Neural cell (in vitro differentiated cells): ENCODE data around the gene HES3. TPM values are rescaled to one million over a fixed set of nuclear protein-coding genes. Genes with fewer than 3 reads are reported as not detected.

Source experiments
- H2AFZ ChIP-seq: fragments of 200-600, 300-800 bp; sonication (generic), shearing (Covaris generic); 2 replicates; pipeline ENCODE4 v1.6.0; 2014; ENCODE audit warnings: low read depth, mild to moderate bottlenecking, antibody characterized with exemption, low read length, moderate library complexity
- H3F3A ChIP-seq: fragments of 200-600 bp; shearing (Covaris generic); 2 replicates; pipeline ENCODE4 v1.6.1; 2016; ENCODE audit warnings: mild to moderate bottlenecking, moderate library complexity, mixed read lengths, antibody characterized with exemption, low read length; ENCODE audit not compliant: insufficient read depth, poor library complexity, severe bottlenecking
- H3K27ac ChIP-seq: fragments of 200-600, 300-800 bp; sonication (generic), shearing (Covaris generic); 2 replicates; pipeline ENCODE4 v1.5.1; 2014; ENCODE audit warnings: mild to moderate bottlenecking, low read length, moderate library complexity
- H3K27me3 ChIP-seq: fragments of 300-800, 200-600 bp; sonication (generic), shearing (Covaris generic); 2 replicates; pipeline ENCODE4 v1.6.0; 2014; ENCODE audit warnings: mild to moderate bottlenecking, low read depth, low read length, moderate library complexity; ENCODE audit not compliant: insufficient read depth
- H3K36me3 ChIP-seq: fragments of 300-800, 200-600 bp; sonication (generic), shearing (Covaris generic); 2 replicates; pipeline ENCODE4 v1.5.1; 2014; ENCODE audit warnings: mild to moderate bottlenecking, antibody characterized with exemption, low read length, moderate library complexity; ENCODE audit not compliant: insufficient read depth
- H3K4me2 ChIP-seq: fragments of 300-800, 200-600 bp; sonication (generic), shearing (Covaris generic); 2 replicates; pipeline ENCODE4 v1.6.0; 2014; ENCODE audit warnings: mild to moderate bottlenecking, low read length
- H3K4me3 ChIP-seq: fragments of 300-800, 200-600 bp; sonication (generic), shearing (Covaris generic); 2 replicates; pipeline ENCODE4 v1.5.1; 2014; ENCODE audit warnings: mild to moderate bottlenecking, low read length, moderate library complexity
- H3K79me2 ChIP-seq: fragments of 200-600 bp; shearing (Covaris generic); replicated peaks from 2 replicates; pipeline ENCODE4 v1.6.0; 2014; ENCODE audit warnings: mild to moderate bottlenecking, low read length, moderate library complexity; ENCODE audit not compliant: insufficient read depth
- H3K9ac ChIP-seq: fragments of 300-800, 200-600 bp; sonication (generic), shearing (Covaris generic); 2 replicates; pipeline ENCODE4 v1.6.1; 2016; ENCODE audit warnings: mild to moderate bottlenecking, low read length, mixed read lengths
- H3K9me2 ChIP-seq: fragments of 200-600 bp; shearing (Covaris generic); 2 replicates; pipeline ENCODE4 v1.6.1; 2016; ENCODE audit warnings: mild to moderate bottlenecking, low read length, mixed read lengths; ENCODE audit not compliant: insufficient read depth
- H3K9me3 ChIP-seq: fragments of 200-600, 300-800 bp; sonication (generic), shearing (Covaris generic); 2 replicates; pipeline ENCODE4 v1.6.1; 2016; ENCODE audit warnings: mild to moderate bottlenecking, mixed run types, low read length, moderate library complexity, mixed read lengths
- H4K20me1 ChIP-seq: fragments of 200-600 bp; shearing (Covaris generic); 2 replicates; pipeline ENCODE4 v1.6.1; 2016; ENCODE audit warnings: mild to moderate bottlenecking, mixed run types; ENCODE audit not compliant: insufficient read depth
- EP300 ChIP-seq: fragments of 450-650 bp; conservative IDR thresholded peaks from 2 replicates; pipeline ENCODE4 v1.6.1; 2014; ENCODE audit warnings: antibody characterized with exemption, mild to moderate bottlenecking, moderate library complexity; ENCODE audit not compliant: poor library complexity, severe bottlenecking
- EZH2 ChIP-seq: fragments of 200-600, 300-800 bp; shearing (Covaris generic), sonication (generic); IDR thresholded peaks from 2 replicates; pipeline ENCODE4 v1.6.1; 2014; ENCODE audit warnings: antibody characterized with exemption, low read length, borderline replicate concordance, mild to moderate bottlenecking; ENCODE audit not compliant: insufficient read depth, poor library complexity, severe bottlenecking
- MXI1 ChIP-seq: fragments of 450-650 bp; conservative IDR thresholded peaks from 2 replicates; pipeline ENCODE4 v1.6.1; 2014; ENCODE audit warnings: antibody characterized with exemption, mild to moderate bottlenecking; ENCODE audit not compliant: poor library complexity, severe bottlenecking
- POLR2AphosphoS5 ChIP-seq: IDR thresholded peaks from 2 replicates; pipeline ENCODE4 v1.6.1; 2012
- RAD21 ChIP-seq: fragments of 450-650 bp; conservative IDR thresholded peaks from 2 replicates; pipeline ENCODE4 v1.6.1; 2014; ENCODE audit warnings: antibody characterized with exemption, mild to moderate bottlenecking, moderate library complexity
- SMC3 ChIP-seq: fragments of 450-650 bp; conservative IDR thresholded peaks from 2 replicates; pipeline ENCODE4 v1.6.1; 2014; ENCODE audit warnings: antibody characterized with exemption, mild to moderate bottlenecking, moderate library complexity; ENCODE audit not compliant: poor library complexity
- TAF1 ChIP-seq: IDR thresholded peaks from 2 replicates; pipeline ENCODE4 v1.6.1; 2012; ENCODE audit warnings: low read depth
- polyA plus RNA-seq: library from polyadenylated mRNA; depleted of rRNA; stranded (reverse); fragments of >200 nt; gene quantifications from 2 replicates; pipeline ENCODE4 v1.2.3, GENCODE V29; 2014
- TF ChIP-seq, protein P1 (sequence below): fragments of 450-650 bp; IDR thresholded peaks from 2 replicates; pipeline ENCODE4 v1.5.1; 2014; ENCODE audit warnings: antibody characterized with exemption, mild to moderate bottlenecking, moderate library complexity; ENCODE audit not compliant: poor library complexity, severe bottlenecking
- TF ChIP-seq, protein P2 (sequence below): IDR thresholded peaks from 2 replicates; pipeline ENCODE4 v1.6.1; 2012; ENCODE audit warnings: borderline replicate concordance

The HES3 gene
- polyA plus RNA-seq, 1 donor from 2014 or later = not detected

DNA sequence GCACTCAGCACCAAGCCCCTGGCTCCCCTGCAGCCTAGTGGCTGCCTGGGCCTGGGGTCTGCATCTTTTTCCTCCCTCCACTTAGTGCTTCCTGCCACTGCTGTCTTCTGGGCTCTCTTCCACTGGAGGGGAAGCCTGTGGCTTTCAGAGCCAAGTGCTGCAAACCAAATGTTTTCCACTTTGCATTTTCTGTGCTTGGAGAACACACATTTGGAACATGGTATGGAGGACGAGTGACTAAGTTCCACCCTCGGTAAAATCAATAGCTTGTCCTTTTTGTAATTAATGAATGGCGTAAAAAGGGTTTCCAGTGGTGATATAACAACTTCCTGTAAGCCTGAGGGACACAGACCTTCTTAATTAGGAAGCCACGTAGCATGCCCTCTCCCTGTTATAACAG lies 27.0 kb downstream of the HES3 start:
- H3K79me2 ChIP-seq = no peaks in the 10 kb centered on the region
- H3K9me3 ChIP-seq = no peaks in the 10 kb centered on the region
- H4K20me1 ChIP-seq = no peaks in the 10 kb centered on the region
- no peak overlapping the region for H2AFZ ChIP-seq
- H3K4me2 ChIP-seq = no peak overlapping the region
- no peaks in the 10 kb centered on the region for H3K36me3 ChIP-seq
- TF ChIP-seq RAD21 (no peak), SMC3 (no peak), POLR2AphosphoS5 (no peak), EP300 (no peak)
- TF ChIP-seq, protein P1, sequence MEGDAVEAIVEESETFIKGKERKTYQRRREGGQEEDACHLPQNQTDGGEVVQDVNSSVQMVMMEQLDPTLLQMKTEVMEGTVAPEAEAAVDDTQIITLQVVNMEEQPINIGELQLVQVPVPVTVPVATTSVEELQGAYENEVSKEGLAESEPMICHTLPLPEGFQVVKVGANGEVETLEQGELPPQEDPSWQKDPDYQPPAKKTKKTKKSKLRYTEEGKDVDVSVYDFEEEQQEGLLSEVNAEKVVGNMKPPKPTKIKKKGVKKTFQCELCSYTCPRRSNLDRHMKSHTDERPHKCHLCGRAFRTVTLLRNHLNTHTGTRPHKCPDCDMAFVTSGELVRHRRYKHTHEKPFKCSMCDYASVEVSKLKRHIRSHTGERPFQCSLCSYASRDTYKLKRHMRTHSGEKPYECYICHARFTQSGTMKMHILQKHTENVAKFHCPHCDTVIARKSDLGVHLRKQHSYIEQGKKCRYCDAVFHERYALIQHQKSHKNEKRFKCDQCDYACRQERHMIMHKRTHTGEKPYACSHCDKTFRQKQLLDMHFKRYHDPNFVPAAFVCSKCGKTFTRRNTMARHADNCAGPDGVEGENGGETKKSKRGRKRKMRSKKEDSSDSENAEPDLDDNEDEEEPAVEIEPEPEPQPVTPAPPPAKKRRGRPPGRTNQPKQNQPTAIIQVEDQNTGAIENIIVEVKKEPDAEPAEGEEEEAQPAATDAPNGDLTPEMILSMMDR = no peak
- TF ChIP-seq, protein P2, sequence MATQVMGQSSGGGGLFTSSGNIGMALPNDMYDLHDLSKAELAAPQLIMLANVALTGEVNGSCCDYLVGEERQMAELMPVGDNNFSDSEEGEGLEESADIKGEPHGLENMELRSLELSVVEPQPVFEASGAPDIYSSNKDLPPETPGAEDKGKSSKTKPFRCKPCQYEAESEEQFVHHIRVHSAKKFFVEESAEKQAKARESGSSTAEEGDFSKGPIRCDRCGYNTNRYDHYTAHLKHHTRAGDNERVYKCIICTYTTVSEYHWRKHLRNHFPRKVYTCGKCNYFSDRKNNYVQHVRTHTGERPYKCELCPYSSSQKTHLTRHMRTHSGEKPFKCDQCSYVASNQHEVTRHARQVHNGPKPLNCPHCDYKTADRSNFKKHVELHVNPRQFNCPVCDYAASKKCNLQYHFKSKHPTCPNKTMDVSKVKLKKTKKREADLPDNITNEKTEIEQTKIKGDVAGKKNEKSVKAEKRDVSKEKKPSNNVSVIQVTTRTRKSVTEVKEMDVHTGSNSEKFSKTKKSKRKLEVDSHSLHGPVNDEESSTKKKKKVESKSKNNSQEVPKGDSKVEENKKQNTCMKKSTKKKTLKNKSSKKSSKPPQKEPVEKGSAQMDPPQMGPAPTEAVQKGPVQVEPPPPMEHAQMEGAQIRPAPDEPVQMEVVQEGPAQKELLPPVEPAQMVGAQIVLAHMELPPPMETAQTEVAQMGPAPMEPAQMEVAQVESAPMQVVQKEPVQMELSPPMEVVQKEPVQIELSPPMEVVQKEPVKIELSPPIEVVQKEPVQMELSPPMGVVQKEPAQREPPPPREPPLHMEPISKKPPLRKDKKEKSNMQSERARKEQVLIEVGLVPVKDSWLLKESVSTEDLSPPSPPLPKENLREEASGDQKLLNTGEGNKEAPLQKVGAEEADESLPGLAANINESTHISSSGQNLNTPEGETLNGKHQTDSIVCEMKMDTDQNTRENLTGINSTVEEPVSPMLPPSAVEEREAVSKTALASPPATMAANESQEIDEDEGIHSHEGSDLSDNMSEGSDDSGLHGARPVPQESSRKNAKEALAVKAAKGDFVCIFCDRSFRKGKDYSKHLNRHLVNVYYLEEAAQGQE = no peak
- H3F3A ChIP-seq = no peaks in the 10 kb centered on the region
- H3K9me2 ChIP-seq = no peaks in the 10 kb centered on the region
- no peak overlapping the region for H3K27ac ChIP-seq
- no peak overlapping the region for H3K9ac ChIP-seq
- no peaks in the 10 kb centered on the region for H3K27me3 ChIP-seq
- H3K4me3 ChIP-seq = no peak overlapping the region

DNA sequence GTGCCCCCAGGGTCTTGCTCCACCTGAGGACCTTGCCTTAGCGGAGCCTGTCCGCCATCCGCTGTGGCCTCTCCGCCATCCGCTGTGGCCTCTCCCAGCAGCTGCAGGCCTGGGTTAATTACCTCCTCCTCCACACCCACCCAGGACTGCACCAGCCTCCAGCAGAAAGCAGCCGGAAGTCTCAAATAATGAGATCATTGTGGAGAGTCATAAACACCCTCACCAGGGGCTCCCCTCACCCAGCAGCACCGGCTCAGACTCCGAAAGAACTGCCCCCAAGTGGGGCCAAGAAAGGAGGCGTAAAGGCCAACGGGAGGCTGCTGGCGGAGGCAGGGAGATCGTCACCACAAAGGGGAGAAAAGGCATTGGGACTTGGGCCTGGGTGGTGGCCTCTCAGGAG lies 27.6 kb downstream of the HES3 start:
- Histone ChIP-seq H2AFZ (no peak overlapping the region), H3K9me2 (no peaks in the 10 kb centered on the region), H4K20me1 (no peaks in the 10 kb centered on the region), H3K27ac (no peak overlapping the region), H3F3A (no peaks in the 10 kb centered on the region), H3K4me3 (no peak overlapping the region), H3K9ac (no peak overlapping the region), H3K79me2 (no peaks in the 10 kb centered on the region), H3K4me2 (no peak overlapping the region), H3K9me3 (no peaks in the 10 kb centered on the region), H3K27me3 (no peaks in the 10 kb centered on the region), H3K36me3 (no peaks in the 10 kb centered on the region)
- TF ChIP-seq, protein P1 = no peak
- TF ChIP-seq MXI1 = no peak
- TF ChIP-seq EP300 = no peak
- no peak for TF ChIP-seq SMC3
- no peak for TF ChIP-seq EZH2
- no peak for TF ChIP-seq TAF1
